Measurements from ENCODE around the gene SLC35G3.
"Not testable (repeated sequence)": the region's sequence is repeated elsewhere in the genome, so short reads cannot be mapped to it uniquely, and the experiment has no call there.

The SLC35G3 gene

DNA sequence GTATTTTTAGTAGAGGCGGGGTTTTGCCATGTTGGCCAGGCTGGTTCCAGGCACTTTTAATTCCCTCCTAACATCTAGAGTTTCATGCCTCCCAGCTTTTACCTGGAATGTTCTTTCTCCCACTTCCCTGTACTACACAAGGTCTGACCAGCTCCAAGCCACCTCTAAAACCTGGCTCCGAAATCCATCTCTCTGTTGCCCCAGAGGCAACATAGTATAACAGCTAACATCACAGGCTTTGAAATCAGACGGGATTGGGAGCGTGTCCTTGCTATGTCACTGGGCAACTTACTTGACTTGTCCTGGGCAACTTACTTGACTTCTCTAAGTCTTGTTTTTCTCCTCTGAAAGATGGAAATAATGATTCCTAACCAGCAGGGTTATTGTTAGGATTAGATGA is 31.4 kb downstream of the SLC35G3 start:
- Histone ChIP-seq H3K27me3 (ENCODE audit: control insufficient read depth, insufficient read depth, low read length) (peaks cover 46% of the 10 kb centered on the region), H3K4me3 (ENCODE audit: low read length) (no peak overlapping the region), H3K36me3 (ENCODE audit: insufficient read depth, low read length) (no peaks in the 10 kb centered on the region), H3K4me2 (ENCODE audit: low read length) (no peak overlapping the region), H3K4me1 (ENCODE audit: control insufficient read depth, insufficient read depth, low read length) (no peaks in the 10 kb centered on the region), H3K9ac (ENCODE audit: low read depth, low read length) (no peak overlapping the region), H3K9me3 (replicated peaks; ENCODE audit: low read length) (no peaks in the 10 kb centered on the region)

DNA sequence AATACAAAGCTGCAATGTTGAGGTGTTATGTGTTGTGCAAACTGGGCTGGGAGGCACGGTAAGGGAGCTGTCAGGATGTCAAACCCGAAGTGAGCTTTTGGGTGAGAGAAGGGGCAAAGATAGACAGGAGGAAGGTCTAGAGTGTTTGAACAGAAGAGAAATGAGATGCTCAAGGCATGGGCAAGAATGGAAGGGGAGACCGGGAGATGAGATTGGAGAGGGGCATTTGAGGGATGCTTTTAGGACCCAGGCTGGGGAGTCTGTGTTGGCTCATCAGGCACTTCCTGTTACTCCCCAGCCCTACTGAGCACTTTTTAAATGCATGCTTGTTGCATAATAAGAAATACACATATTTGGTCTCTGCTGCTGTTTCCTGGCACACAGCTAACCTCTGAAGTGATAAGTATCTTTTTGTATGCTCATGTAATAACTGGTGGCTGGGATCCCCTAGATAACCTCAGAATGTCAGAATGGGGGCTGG is 32.9 kb downstream of the SLC35G3 start:
- Histone ChIP-seq H3K4me3 (ENCODE audit: low read length) (no peak overlapping the region), H3K9ac (ENCODE audit: low read depth, low read length) (no peak overlapping the region), H3K27me3 (ENCODE audit: control insufficient read depth, insufficient read depth, low read length) (peaks cover 42% of the 10 kb centered on the region), H3K36me3 (ENCODE audit: insufficient read depth, low read length) (no peaks in the 10 kb centered on the region), H3K9me3 (replicated peaks; ENCODE audit: low read length) (no peaks in the 10 kb centered on the region), H3K4me2 (ENCODE audit: low read length) (no peak overlapping the region), H3K4me1 (ENCODE audit: control insufficient read depth, insufficient read depth, low read length) (no peaks in the 10 kb centered on the region)

DNA sequence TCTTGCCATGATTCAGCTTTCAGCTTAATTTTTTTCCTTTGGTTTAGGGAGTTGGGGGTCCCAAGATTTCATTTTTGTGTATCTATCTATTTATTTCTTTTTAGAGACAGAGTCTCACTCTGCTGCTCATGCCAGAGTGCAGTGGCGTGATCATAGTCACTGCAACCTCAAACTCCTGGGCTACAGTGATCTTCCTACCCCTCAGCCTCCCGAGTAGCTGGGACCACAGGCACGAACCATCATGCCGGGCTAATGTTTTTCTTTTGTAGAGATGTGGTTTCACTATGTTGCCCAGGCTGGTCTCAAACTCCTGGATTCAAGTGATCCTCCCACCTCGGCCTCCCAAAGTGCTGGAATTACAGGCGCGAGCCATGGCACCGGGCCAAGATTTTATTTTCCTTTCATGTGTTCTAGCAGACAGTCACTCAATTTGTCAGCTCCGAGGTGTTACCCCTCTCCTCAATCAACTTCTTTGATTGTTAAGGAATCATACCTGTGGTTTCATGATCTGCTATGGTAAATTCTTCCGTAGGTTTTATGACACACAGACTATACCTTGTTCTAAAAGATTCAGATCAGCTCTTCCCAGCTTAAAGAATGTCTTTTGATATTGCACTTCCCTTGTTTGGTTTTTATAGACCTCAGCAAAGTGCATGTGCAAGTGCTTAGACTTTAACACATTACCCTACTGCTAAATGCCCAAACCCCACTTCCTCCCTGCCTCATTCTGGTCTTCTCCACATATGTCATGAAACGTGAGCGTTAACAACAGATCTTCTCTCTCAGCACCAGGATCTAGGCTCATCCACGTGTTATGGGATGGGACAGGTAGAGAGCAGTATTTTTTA is 33.6 kb downstream of the SLC35G3 start:
- peaks cover 40% of the 10 kb centered on the region for H3K27me3 ChIP-seq (ENCODE audit: control insufficient read depth, insufficient read depth, low read length)

DNA sequence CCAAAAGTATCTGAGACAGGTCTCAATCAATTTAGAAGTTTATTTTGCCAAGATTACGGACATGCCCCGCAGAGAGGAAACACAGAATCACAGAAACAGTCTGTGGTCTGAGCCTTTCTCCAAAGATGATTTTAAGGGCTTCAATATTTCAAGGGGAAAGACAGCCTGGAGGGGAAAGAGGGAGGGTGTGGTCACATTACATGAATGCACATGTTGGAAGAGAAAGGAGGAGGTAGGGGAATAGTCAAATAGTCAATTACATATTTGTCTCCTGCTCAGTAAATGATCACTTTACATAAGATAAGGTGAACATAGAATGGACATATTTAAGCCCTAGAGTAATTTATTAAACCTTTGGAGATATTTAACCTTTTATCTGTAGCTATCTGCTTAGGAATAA is 34.3 kb downstream of the SLC35G3 start:
- Histone ChIP-seq H3K4me1 (ENCODE audit: control insufficient read depth, insufficient read depth, low read length) (no peaks in the 10 kb centered on the region), H3K9ac (ENCODE audit: low read depth, low read length) (no peak overlapping the region), H3K36me3 (ENCODE audit: insufficient read depth, low read length) (no peaks in the 10 kb centered on the region), H3K4me3 (ENCODE audit: low read length) (no peak overlapping the region), H3K27me3 (ENCODE audit: control insufficient read depth, insufficient read depth, low read length) (peaks cover 45% of the 10 kb centered on the region), H3K4me2 (ENCODE audit: low read length) (no peak overlapping the region), H3K9me3 (replicated peaks; ENCODE audit: low read length) (no peaks in the 10 kb centered on the region)

More for the DNA sequence above, 33.6 kb downstream of the SLC35G3 start:
- Histone ChIP-seq H3K9me3 (replicated peaks; ENCODE audit: low read length) (no peaks in the 10 kb centered on the region), H3K4me3 (ENCODE audit: low read length) (no peak overlapping the region), H3K9ac (ENCODE audit: low read depth, low read length) (no peak overlapping the region), H3K4me1 (ENCODE audit: control insufficient read depth, insufficient read depth, low read length) (no peaks in the 10 kb centered on the region), H3K36me3 (ENCODE audit: insufficient read depth, low read length) (no peaks in the 10 kb centered on the region), H3K4me2 (ENCODE audit: low read length) (no peak overlapping the region)

DNA sequence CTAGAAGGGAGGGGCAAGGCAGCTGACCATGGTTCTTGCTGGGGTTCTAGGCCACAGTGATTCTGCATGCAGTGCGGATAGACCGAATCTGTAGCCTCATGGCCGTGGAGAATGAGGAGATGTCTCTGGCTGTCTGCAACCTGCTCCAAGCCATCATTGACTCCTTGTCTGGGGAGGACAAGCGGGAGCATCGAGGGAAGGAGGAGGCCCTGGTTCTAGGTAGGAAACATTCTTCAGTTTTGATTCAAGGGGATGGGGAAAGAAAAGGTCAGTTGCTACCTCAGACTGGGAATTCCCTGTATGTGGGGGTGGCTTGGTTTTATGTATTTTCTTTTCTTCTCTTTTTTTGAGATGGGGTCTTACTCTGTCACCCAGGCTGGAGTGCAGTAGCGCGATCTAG is 38.9 kb downstream of the SLC35G3 start:
- Histone ChIP-seq H3K9ac (ENCODE audit: low read depth, low read length) (no peak overlapping the region), H3K4me1 (ENCODE audit: control insufficient read depth, insufficient read depth, low read length) (no peaks in the 10 kb centered on the region), H3K4me3 (ENCODE audit: low read length) (no peak overlapping the region), H3K36me3 (ENCODE audit: insufficient read depth, low read length) (no peaks in the 10 kb centered on the region), H3K27me3 (ENCODE audit: control insufficient read depth, insufficient read depth, low read length) (peaks cover 38% of the 10 kb centered on the region), H3K4me2 (ENCODE audit: low read length) (no peak overlapping the region), H3K9me3 (replicated peaks; ENCODE audit: low read length) (no peaks in the 10 kb centered on the region)

DNA sequence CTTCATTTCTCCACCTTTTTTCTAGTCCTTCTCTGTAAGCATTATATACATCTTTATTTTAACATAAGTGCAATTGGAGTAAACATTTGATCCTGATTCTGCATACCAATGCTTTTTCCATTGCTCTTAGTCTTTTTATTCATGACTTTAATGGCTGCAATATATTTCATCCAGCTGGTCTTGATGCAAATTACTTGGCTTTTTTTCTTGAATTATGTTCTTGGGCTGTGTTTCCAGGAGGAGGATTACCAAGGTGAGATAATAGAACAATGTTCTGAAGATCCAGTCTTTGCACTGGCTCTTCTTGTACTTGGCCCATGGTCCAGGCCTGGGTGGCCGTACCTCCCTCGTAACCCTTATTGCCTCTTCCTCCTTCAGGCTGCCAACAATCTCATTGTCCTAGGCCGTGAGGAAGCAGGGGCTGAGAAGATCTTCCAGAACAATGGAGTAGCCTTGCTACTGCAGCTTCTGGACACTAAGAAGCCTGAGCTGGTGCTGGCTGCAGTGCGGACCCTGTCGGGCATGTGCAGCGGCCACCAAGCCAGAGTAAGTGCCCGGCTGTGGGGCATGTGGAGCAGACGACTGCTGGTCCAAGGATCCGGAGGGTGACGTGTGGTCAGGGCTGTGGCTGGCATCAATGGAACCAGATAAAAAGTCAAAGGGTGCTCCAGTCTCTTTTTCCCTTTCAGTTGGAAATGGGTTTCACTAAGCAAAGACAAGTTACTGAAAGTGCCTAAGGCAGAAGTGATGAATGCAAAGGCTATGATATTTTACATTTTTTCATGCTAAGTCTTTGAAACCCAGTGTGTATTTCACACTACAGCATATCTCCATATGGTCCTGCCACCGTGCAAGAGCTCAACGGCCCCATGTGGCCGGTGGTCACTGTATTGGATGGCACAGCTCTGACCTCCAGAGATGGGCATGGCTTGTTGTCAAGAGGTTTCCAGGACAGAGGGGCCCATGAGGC is 39.7 kb downstream of the SLC35G3 start:
- Histone ChIP-seq H3K36me3 (ENCODE audit: insufficient read depth, low read length) (no peaks in the 10 kb centered on the region), H3K27me3 (ENCODE audit: control insufficient read depth, insufficient read depth, low read length) (peaks cover 40% of the 10 kb centered on the region), H3K9me3 (replicated peaks; ENCODE audit: low read length) (no peaks in the 10 kb centered on the region), H3K9ac (ENCODE audit: low read depth, low read length) (no peak overlapping the region), H3K4me2 (ENCODE audit: low read length) (no peak overlapping the region), H3K4me3 (ENCODE audit: low read length) (no peak overlapping the region), H3K4me1 (ENCODE audit: control insufficient read depth, insufficient read depth, low read length) (no peaks in the 10 kb centered on the region)

DNA sequence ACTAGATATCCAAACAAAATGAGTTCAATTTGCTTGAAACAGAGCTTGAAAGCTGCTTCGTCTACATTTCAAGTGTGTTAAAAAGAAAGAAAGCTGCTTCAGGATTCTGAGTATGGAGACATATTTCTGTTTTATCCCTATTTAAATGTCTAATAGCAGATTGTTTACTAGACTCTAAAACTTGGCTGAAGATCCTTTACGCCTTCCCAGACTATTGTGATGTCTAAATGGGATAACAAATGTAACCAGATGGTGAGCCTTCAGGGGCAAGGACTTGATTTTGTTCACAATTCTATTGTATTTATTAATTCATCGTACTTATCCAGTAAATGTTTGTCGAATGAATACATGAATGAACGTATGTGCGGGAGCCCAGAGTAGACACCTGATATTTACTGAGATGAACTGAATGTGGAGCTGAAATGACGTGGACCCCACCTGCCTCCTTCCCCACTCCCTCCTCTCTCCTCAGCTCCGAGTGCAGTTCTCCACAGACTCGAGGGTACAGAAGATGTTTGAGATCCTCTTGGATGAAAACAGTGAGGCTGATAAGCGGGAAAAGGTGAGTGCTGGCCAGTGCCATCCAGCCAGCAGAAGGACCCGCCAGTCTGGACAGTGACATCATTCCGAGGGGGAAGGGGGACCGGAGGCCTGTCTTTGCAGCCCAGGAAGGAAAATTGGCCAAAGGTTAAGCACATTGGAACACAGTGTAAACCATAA is 41.6 kb downstream of the SLC35G3 start:
- Histone ChIP-seq H3K4me2 (ENCODE audit: low read length) (no peak overlapping the region), H3K4me1 (ENCODE audit: control insufficient read depth, insufficient read depth, low read length) (no peaks in the 10 kb centered on the region), H3K27me3 (ENCODE audit: control insufficient read depth, insufficient read depth, low read length) (peaks cover 37% of the 10 kb centered on the region), H3K4me3 (ENCODE audit: low read length) (no peak overlapping the region), H3K36me3 (ENCODE audit: insufficient read depth, low read length) (no peaks in the 10 kb centered on the region), H3K9me3 (replicated peaks; ENCODE audit: low read length) (no peaks in the 10 kb centered on the region), H3K9ac (ENCODE audit: low read depth, low read length) (no peak overlapping the region)

DNA sequence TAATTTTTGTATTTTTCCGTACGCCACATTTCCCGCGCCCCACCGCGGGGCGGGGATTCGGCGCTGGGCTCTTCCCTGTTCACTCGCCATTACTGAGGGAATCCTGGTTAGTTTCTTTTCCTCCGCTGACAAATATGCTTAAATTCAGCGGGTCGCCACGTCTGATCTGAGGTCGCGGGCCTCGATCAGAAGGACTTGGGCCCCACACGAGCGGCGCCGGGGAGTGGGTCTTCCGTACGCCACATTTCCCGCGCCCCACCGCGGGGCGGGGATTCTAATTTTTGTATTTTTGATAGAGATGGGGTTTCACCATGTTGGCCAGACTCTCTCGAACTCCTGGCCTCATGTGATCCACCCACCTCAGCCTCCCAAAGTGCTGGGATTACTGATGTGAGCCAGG is 43.1 kb downstream of the SLC35G3 start:
- not testable (repeated sequence) for H3K4me3 ChIP-seq (ENCODE audit: low read length); H3K4me1 ChIP-seq (ENCODE audit: control insufficient read depth, insufficient read depth, low read length); H3K9ac ChIP-seq (ENCODE audit: low read depth, low read length); H3K4me2 ChIP-seq (ENCODE audit: low read length); H3K9me3 ChIP-seq (replicated peaks; ENCODE audit: low read length); H3K36me3 ChIP-seq (ENCODE audit: insufficient read depth, low read length)
- peaks cover 44% of the 10 kb centered on the region for H3K27me3 ChIP-seq (ENCODE audit: control insufficient read depth, insufficient read depth, low read length)

DNA sequence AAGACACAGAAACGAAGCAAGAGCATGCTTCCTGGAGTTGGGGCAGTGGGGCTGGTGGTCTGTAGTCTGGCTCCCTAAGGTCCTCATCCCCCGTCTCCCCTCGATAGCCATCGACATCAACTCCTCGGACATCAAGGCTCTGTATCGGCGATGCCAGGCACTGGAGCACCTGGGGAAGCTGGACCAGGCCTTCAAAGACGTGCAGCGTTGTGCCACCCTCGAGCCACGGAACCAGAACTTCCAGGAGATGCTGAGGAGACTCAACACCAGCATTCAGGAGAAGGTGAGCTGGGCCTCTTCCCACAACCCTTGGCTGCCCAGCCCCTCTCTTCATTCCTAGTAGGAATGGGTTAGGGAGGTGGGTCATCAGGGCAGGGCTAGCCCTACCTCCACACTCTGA is 44.3 kb downstream of the SLC35G3 start:
- peaks cover 39% of the 10 kb centered on the region for H3K27me3 ChIP-seq (ENCODE audit: control insufficient read depth, insufficient read depth, low read length)
- no peaks in the 10 kb centered on the region for H3K9me3 ChIP-seq (replicated peaks; ENCODE audit: low read length)
- no peak overlapping the region for H3K4me3 ChIP-seq (ENCODE audit: low read length)
- no peak overlapping the region for H3K9ac ChIP-seq (ENCODE audit: low read depth, low read length)
- no peak overlapping the region for H3K4me2 ChIP-seq (ENCODE audit: low read length)
- no peaks in the 10 kb centered on the region for H3K4me1 ChIP-seq (ENCODE audit: control insufficient read depth, insufficient read depth, low read length)
- H3K36me3 ChIP-seq (ENCODE audit: insufficient read depth, low read length): no peaks in the 10 kb centered on the region

DNA sequence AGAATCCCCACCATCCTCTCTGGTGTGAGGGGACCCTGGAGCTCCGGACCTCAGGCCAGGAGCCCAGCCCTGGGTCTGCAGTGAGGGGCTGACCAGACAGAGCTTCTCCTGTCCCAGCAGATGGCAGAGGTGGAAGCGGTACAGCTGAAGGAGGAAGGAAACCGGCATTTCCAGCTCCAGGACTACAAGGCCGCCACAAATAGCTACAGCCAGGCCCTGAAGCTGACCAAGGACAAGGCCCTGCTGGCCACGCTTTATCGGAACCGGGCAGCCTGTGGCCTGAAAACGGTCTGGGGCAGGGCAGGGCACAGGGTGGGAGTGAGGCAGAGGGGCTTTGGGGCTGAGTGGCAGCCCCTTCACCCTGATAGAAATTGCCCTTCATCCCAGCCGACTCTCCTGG is 46.0 kb downstream of the SLC35G3 start:
- Histone ChIP-seq H3K4me1 (ENCODE audit: control insufficient read depth, insufficient read depth, low read length) (no peaks in the 10 kb centered on the region), H3K36me3 (ENCODE audit: insufficient read depth, low read length) (no peaks in the 10 kb centered on the region), H3K9ac (ENCODE audit: low read depth, low read length) (no peak overlapping the region), H3K4me3 (ENCODE audit: low read length) (no peak overlapping the region), H3K27me3 (ENCODE audit: control insufficient read depth, insufficient read depth, low read length) (peaks cover 26% of the 10 kb centered on the region), H3K4me2 (ENCODE audit: low read length) (no peak overlapping the region), H3K9me3 (replicated peaks; ENCODE audit: low read length) (no peaks in the 10 kb centered on the region)

DNA sequence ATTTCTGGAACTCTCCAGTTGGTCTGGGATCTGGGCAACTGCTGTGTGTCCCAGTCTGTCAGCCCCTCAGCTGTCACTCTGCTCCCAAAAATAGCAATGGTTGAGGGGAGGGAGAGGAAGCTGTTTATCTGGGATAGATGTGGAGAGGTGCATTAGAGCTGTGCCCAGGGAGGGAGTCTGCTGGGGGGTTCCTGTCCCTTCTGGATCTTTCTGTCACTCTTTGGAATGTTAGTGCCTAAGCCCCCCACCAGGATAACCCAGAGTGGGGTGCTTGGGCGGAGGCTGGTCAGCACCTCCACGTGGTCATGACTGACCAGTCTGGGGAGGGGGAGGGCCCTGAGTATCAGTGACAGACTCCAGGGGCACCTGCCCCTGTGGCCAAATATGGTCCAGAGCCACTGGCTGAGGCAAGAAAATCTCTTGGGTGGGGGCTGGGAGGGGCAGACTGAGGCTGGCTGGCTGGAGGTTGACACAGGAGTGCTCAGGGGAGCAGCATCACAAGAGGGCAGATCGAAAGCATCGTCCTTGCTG is 46.8 kb downstream of the SLC35G3 start, which contains the start of gene UNC45B:
TSS of gene UNC45B (plus strand) at position 443 of the 531 bp plus-strand sequence. CDS start 447 bp downstream, outside the sequence.
- H3K9ac ChIP-seq (ENCODE audit: low read depth, low read length): no peak within 1 kb of the TSS
- H3K4me2 ChIP-seq (ENCODE audit: low read length): no peak within 1 kb of the TSS
- H3K36me3 ChIP-seq (ENCODE audit: insufficient read depth, low read length): no peaks in the 10 kb centered on the region
- H3K9me3 ChIP-seq (replicated peaks; ENCODE audit: low read length): no peaks in the 10 kb centered on the region
- H3K27me3 ChIP-seq (ENCODE audit: control insufficient read depth, insufficient read depth, low read length): peaks cover 22% of the 10 kb centered on the region
- H3K4me3 ChIP-seq (ENCODE audit: low read length): no peak within 1 kb of the TSS
- H3K4me1 ChIP-seq (ENCODE audit: control insufficient read depth, insufficient read depth, low read length): no peaks in the 10 kb centered on the region
